Activated gamma-delta T cell treated with Interleukin-2 at 50 U/mL for 16 hours (primary cell): Measurements from ENCODE around the gene PDE9A.

Experiments
- DNase-seq: peaks from one replicate; pipeline ENCODE4 v3.0.0-alpha.2; 2020

The PDE9A gene

DNA sequence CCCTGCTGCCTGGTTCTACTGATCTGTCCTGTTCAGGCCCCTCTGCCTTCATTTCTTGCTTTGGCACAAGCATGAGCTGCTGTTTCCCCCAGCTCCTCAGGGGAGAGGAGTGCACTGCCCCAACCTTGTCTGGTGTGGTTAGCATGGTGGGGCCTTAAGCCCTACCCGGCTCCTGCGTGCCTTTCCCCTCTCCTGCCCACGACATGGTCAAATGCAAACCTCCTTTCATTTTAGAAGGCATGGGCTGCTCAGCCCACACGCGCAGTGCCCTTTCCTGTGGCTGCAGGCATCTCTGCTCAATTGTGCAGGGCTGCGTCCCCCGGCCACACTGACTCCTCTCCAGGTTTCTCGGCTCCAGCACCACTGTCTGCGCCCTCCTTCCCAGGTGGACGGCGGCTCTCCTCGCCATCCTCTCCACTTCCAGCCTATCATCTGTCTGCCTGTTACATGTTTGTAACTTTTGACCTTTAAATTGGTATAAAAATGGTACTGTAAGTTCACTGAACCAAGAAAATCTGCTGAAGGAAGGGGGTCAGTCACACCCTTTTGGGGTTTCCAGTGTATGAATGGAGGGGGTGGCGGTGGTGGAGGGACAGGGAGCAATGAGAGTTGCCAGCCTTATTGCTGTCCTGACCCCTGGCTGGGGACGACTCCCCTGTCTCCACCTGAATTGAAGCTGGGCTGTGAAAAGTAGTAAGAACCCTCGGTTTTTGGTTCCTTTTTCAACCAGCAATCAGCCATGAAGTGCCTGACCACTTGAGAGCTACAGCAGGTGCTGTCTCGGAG, 5.1 kb downstream of the PDE9A start:
- no peak for DNase-seq

DNA sequence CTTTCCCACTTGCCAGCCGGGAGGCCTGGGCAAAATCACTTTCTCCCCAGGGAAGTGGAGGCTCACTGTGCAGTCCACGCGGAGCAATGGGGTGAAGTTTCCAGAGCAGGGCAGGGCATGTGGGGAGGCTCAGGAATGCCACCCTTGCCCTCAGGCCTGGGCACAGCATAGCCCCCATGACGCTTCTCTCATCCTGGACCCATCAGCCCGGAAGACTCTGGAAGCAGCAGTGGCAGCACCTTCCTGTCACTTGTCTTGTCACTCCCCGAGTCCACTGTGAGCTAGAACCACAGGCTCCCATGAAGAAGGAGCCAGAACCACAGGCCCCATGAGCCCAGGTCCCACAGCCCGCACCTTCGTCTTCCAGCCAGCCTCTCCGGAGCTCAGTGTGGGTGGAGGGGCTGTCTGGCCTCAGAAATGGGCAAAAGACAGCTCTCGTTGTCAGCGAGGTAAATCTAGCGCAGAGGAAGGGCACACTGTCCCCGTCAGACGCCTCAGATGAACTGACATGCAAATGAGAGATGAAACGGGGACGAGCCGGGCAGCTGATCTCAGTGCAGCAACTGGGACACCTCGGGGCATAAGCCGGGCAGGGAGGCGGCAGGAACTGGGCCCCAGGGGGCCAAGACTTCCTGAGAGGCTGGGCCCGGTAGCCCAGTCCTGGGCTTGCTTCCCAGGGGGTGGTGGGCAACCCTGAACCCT, 6.1 kb downstream of the PDE9A start:
- DNase-seq = no peak

DNA sequence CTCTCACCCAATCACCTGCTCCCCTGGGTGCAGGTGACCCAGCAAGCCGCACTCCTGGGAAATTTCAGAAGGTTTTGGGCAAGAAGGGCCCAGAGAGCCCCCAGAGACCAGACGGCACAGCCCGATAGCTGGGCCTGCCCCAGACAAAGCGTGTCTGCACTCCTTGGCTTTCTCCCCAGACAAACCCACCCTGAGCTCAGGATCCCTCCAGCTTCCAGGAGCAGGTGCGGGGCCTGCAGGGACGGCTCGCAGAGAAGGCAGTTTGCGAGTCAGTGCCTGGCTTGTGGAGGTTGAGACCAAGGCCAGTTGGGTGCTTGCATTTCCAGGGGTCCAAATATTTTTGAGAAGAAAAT, 6.7 kb downstream of the PDE9A start:
- no peak for DNase-seq

- no peak for DNase-seq
Observed at GRCh38 chr21:42661688-42662429, 8.4 kb downstream of the PDE9A start.

- DNase-seq = no peak
Observed at GRCh38 chr21:42662430-42663199, 9.2 kb downstream of the PDE9A start.

DNA sequence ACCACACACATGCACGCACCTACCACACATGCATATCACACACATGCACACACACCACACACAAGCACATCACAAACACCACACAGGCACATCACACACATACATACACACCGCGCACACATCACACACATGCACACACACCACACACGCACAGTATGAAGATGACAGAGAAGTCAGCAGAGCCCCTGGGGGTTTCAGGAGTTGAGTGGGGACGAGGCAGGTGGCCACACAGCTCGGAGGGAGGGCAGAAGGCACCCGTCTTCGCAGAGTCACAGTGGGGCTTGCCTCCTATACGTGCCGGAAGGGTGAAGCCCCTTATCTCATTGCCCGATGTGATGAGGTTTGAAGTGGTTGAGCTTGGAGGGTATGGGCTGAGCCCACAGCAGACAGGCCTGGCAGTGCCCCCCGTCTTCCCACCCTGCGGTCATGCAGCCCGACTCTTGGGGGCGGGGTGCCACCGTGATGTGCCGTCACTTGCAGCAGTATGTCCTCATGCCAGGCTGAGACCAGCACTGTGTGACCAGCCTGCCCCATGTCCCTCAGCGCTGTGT, 9.9 kb downstream of the PDE9A start:
- no peak for DNase-seq

DNA sequence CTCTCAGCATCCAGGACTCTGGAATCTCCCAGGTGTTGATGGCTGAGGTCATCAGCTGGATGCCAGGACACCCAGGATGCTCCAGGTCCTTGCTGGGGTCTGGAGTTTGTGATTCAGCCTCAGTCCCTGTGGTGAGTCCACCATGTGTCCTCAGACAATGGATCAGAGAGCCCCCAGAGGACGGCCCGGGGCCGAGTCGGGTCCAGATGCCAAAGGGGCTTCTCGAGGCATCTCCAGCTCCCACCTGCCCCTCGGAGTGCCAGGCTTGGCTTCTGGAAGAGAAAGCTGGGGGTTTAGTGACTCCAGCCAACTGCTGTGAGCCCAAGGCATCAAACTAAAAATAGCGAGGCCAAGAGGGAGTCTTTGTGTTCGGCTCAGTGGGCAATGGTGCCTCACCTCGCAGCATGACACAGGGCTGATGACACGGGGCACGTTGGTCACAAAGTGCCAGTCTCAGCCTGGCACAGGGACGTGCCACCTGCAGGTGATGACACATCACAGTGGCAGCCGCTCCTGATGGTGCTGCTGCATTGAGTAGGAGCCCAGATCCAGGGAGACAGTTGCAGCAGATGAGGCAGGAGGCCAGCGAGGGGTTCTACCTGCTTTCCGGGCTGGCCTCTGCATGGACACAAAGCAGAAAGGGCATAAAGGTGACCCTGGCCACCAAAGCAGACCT, 10.6 kb downstream of the PDE9A start:
- DNase-seq = no peak

- DNase-seq = no peak
Observed at GRCh38 chr21:42664614-42665013, 11.2 kb downstream of the PDE9A start.

DNA sequence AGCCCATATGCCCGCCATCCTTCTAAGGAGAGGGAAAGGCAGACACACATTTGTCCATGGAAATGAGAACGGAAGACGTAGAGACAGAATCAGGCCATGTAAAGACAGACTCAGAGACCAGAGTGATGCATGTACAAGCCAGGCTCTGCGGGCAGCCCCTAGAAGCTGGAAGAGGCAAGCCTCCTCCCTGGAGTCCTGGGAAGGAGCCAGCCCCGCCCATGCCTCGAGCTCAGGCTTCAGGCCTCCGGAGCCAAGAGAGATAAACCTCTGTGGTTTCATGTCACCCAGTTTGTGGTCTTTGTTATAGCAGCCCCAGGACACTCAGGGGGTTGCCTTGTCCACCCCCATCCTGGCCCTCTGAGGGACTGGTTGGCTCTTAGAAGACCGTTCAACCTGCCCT, 11.6 kb downstream of the PDE9A start:
- DNase-seq = no peak

- DNase-seq = no peak
Observed at GRCh38 chr21:42665484-42665883, 12.1 kb downstream of the PDE9A start.

DNA sequence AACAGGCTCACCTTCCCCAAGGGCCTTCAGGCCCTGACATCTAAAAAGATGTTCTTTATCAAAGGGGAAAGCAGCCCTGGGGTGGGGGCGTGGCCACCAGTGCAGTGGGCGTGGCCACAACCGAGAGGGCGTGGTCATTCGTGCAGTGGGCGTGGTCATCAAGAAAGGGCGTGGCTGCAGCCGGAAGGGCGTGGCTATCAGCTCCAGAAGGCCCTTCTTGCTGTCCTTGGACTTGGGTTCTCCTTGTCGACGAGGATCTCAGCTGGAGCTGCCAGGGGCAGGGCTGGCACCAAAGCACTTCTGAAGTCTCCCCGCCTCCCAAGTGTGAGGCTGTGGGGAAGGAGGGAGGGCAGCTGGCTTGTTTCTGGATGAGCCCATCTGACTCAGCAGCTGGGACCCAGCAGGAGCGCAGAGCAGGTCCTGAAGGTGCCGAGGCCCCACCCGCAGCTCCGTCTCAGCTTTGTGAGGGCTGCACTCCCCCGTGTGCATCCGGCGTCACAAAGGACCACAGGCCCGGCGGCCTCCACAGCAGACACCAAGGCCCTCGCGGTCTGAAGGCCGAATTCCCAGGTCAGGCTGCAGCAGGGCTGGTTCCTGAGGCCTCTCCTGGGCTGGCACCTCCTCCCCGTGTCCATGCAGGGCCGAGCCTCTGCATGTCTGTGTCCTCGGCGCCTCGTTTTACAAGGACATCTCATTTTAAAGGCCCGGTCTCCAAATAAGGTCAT, 12.8 kb downstream of the PDE9A start:
- DNase-seq = no peak

- no peak for DNase-seq
Observed at GRCh38 chr21:42666925-42667324, 13.5 kb downstream of the PDE9A start.

DNA sequence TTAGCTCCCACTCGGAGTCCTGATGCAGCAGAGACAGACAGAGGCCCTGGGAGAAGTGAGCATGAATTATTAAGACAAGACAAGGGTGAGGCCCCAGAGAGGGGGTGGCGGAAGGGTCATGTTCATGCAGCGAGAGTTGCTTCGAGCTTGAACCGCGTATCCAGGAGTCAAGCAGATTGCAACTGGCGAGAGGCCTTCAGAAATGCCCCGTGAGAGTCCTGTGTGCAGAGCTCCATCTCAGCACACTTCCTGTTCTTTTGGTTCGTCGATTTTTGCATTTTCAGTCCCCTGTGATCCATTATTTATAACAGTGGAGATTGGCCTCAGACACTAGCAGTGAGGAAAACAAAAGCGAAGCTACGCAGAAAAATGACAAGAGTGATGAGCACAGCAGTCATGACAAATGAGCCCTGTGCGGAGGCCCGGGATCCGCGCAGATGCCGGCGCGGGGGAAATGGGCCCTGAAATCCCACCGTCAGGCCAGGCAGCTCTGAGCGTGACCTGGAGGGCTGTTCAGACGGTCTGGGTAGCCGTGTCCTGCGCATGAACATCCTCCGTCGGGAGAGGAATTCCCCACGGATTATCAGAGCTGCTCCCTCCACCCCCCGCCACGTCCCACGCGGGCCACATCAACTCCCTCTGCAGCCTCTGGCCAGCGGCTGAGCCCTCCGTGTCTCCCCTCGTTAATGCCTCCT, 15.0 kb downstream of the PDE9A start:
- DNase-seq = no peak

DNA sequence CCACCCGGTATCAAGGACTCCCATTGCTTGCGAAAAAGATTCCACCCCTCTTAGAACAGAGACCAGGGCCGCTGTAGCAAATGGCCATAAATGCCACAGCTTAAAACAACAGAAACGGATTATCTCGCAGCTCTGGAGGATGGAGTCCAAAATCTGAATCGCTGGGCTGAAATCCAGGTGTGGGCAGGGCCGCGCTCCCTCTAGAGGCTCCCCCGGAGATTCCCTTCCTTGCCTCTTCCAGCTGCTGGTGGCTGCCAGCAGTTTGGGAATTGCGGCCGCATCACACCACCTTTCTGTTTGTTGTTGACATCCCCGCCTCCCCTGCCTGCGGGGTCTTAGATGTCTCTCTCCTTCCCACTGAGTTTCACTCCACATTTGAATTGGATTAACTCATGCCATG, 15.6 kb downstream of the PDE9A start:
- no peak for DNase-seq

DNA sequence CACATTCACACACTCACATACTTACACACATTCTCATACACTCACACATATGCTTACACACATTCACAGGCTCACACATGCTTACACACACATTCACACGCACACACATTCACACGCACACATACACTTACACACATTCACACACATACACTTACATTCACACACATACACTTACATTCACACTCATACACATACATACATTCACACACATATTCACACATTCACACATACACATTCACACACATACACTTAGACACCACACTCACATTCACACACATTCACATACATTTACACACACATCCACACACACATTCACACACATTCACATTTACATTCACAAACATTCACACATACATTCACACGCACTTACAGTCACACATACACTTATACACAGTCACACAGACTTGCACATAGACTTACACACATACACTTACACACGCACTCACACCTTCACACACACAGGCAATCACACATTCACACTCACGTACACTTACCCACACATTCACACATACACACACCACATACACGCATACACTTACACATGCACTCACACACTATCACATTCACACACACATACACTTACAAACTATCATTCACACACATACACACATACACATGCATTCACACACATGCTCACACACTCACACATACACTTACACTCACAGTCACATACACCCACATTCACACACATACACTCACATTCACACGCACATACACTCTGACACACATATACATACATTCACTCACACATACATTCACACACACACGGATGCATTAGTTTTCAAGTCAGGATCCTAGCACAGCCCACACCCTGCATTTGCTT, 16.8 kb downstream of the PDE9A start:
- no peak for DNase-seq

GRCh38 chr21:42670884-42671283, 17.5 kb downstream of the PDE9A start:
- DNase-seq = no peak

DNA sequence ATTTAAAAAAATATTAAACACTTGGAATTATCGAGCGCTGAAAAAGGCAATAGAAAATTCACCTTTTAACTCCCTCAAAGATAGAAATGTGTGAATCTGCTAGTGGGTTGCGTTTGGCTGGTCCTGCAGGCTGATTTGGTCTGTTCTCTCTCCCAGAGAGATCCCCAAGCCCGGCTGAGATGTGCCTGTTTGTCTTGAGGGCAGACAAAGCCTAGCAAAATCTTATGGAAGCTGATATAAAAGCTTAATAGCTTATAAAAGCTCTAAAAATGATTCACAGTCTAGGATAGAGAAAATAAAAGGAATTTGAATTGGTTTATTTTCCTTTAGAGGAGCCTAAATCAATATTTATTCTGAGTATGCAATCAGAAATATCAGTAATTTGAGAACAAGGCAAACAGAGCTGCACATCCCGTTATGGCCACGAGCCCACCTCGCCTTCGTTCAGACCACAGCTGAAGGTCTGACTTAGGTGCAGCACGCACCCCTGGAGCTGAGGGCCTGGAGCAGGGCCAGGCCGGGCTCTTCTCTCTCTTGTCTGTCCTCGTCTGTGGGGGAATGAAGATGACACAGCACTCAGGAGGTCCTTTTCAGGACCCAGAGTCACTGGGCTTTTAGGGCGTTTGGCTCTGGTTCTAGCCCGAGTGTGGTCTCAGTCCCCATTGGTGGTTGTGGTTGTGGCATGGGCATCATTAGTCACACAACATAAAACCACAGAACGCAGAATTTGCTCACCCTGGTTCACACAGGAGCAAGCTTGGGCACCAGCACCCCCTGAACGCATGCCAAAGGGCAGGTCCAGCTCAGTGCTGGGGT, 18.6 kb downstream of the PDE9A start:
- DNase-seq = no peak

DNA sequence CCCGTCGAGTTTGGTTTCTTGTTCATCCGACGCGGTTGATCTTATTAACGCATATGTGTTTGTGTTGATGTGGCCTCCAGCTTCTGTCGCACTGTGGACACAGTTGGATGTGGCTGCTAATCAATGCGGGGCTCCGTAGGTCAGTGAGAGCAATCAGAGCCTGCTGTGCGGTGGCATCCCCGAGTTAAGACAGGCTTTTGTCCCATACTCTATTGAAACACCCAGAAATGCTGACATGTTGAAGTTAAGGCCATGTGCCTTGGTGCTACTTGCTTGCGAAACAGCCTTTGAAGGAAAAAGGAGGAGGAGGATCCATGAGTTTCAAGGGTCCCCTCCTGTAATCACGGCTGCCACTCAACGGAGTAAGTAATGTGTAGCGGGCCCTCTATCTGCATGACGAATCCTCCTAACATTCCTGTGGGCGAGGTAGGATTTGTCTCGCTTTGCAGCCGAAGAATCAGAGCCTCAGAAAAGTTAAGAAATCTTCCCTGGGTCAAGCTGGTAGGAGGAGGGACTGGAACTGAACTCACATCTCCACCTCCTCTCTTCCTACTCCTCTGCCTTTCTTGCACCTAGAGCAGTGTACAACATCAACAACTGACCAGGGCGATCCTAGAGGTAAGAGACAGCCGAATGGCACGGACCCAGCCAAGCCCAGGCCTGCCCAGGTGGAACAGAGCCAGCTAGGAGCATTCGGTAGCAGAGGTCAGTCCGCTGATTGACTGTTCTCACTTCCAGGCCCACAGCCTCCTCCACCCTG, 19.5 kb downstream of the PDE9A start:
- no peak for DNase-seq
